GM12878 (cell line): ENCODE results near the gene COQ8B. TPM values are rescaled to one million over a fixed set of nuclear protein-coding genes. Genes with fewer than 3 reads are reported as not detected.

ENCODE experiments used
- ATAC-seq: fragments of 200-7000 bp; cut with Tn5 transposase; 3 replicates; pipeline ENCODE4 v1.9.1; 2020; ENCODE audit warnings: mild to moderate bottlenecking, moderate library complexity
- BruUV-seq: library from RNA; stranded (reverse); fragments of 400-500 nt; replicated peaks from 2 replicates; lab custom pipeline; 2021; lab: Mats Ljungman, UMichigan
- CTCF ChIA-PET: fragments of 300-600 bp; sonication (Branson Sonifier 250); formaldehyde crosslinking; extraction: SDS; loops from one replicate; lab custom pipeline; 2021; ENCODE audit warnings: inconsistent platforms; lab: Yijun Ruan, JAX
- POLR2A ChIA-PET: fragments of 350-600 bp; formaldehyde crosslinking; extraction: SDS; loops from one replicate; lab custom pipeline; 2021; ENCODE audit warnings: inconsistent platforms; lab: Charles Lee
- RAD21 ChIA-PET: fragments of 300-600 bp; sonication (Branson Sonifier 250); formaldehyde crosslinking; loops from one replicate; lab custom pipeline; 2023; ENCODE audit warnings: antibody characterized with exemption; ENCODE audit not compliant: unreplicated experiment; lab: Charles Lee
- SMC1A ChIA-PET: fragments of 300-600 bp; sonication (Branson Sonifier 250); formaldehyde crosslinking; loops from one replicate; lab custom pipeline; 2023; ENCODE audit not compliant: unreplicated experiment, uncharacterized antibody; lab: Charles Lee
- DNase-seq: peaks from one replicate; pipeline ENCODE4 v3.0.0-alpha.2; 2011; ENCODE audit warnings: low read depth, low spot score
- FAIRE-seq: peaks from 3 replicates; lab custom pipeline; 2011; peaks lifted over from hg19 to GRCh38; lab: Jason Lieb, UNC
- H2AFZ ChIP-seq: 2 replicates; pipeline ENCODE4 v1.6.0; 2011; ENCODE audit warnings: low read depth, low read length, control low read depth; ENCODE audit not compliant: control insufficient read depth
- H3K27ac ChIP-seq: 2 replicates; pipeline ENCODE4 v1.5.1; 2011; ENCODE audit warnings: control low read depth; ENCODE audit not compliant: control insufficient read depth, insufficient read depth
- H3K27me3 ChIP-seq, 2 experiments: replicated peaks in 1 of 2; 2 replicates each; pipeline versions ENCODE4 v1.6.0 to v1.6.1; 2011; ENCODE audit warnings: low read length in 1 of 2; ENCODE audit not compliant: control insufficient read depth in 2 of 2, insufficient read depth in 2 of 2
- H3K36me3 ChIP-seq, 2 experiments: 2 replicates each; pipeline ENCODE4 v1.5.1; 2011; ENCODE audit warnings: low read length in 1 of 2; ENCODE audit not compliant: control insufficient read depth in 2 of 2, insufficient read depth in 2 of 2
- H3K4me1 ChIP-seq: 2 replicates; pipeline ENCODE4 v1.6.1; 2011; ENCODE audit warnings: mild to moderate bottlenecking, low read length, moderate library complexity, mixed read lengths; ENCODE audit not compliant: control insufficient read depth, insufficient read depth
- H3K4me2 ChIP-seq: 2 replicates; pipeline ENCODE4 v1.6.0; 2011; ENCODE audit warnings: control low read depth; ENCODE audit not compliant: control insufficient read depth, insufficient read depth
- H3K4me3 ChIP-seq: fragments of 200-600 bp; sonication (generic); 2 replicates; pipeline ENCODE4 v1.5.1; 2016
- H3K79me2 ChIP-seq: 2 replicates; pipeline ENCODE4 v1.6.0; 2011; ENCODE audit warnings: low read length; ENCODE audit not compliant: control insufficient read depth, insufficient read depth
- H3K9ac ChIP-seq: 2 replicates; pipeline ENCODE4 v1.8.0; 2011; ENCODE audit warnings: low read length, control low read depth, mixed read lengths; ENCODE audit not compliant: control insufficient read depth, insufficient read depth
- H3K9me3 ChIP-seq: replicated peaks from 3 replicates; pipeline ENCODE4 v1.5.1; 2011; ENCODE audit warnings: mild to moderate bottlenecking, low read length; ENCODE audit not compliant: control insufficient read depth, insufficient read depth
- H4K20me1 ChIP-seq: 2 replicates; pipeline ENCODE4 v1.6.0; 2011; ENCODE audit not compliant: control insufficient read depth, insufficient read depth
- BRCA1 ChIP-seq: IDR thresholded peaks from 2 replicates; pipeline ENCODE4 v1.6.1; 2011; ENCODE audit warnings: low read depth, low read length, improper control_type of control experiment
- CUX1 ChIP-seq: IDR thresholded peaks from 2 replicates; pipeline ENCODE4 v1.6.1; 2012; ENCODE audit warnings: improper control_type of control experiment, low read depth, low read length; ENCODE audit not compliant: insufficient replicate concordance
- ESRRA ChIP-seq: IDR thresholded peaks from 2 replicates; pipeline ENCODE4 v1.6.1; 2012; ENCODE audit warnings: mild to moderate bottlenecking, low read length, improper control_type of control experiment
- NRF1 ChIP-seq: conservative IDR thresholded peaks from 2 replicates; pipeline ENCODE4 v1.6.1; 2011; ENCODE audit warnings: mild to moderate bottlenecking, low read depth, low read length, improper control_type of control experiment
- POLR2A ChIP-seq: IDR thresholded peaks from 2 replicates; pipeline ENCODE4 v1.6.1; 2011; ENCODE audit warnings: low read depth, mild to moderate bottlenecking, low read length
- POLR2AphosphoS2 ChIP-seq: IDR thresholded peaks from 2 replicates; pipeline ENCODE4 v1.6.1; 2011; ENCODE audit warnings: low read depth, mild to moderate bottlenecking, low read length, improper control_type of control experiment, moderate library complexity
- RB1 ChIP-seq: fragments of 450-650 bp; formaldehyde crosslinking; IDR thresholded peaks from 2 replicates; pipeline ENCODE4 v1.6.1; 2017; ENCODE audit warnings: mild to moderate bottlenecking, borderline replicate concordance
- RCOR1 ChIP-seq: conservative IDR thresholded peaks from 2 replicates; pipeline ENCODE4 v1.6.1; 2012; ENCODE audit warnings: low read depth, low read length, improper control_type of control experiment
- SMC3 ChIP-seq: IDR thresholded peaks from 2 replicates; pipeline ENCODE4 v1.6.1; 2011; ENCODE audit warnings: low read length, improper control_type of control experiment, borderline replicate concordance
- STAT1 ChIP-seq: fragments of 450-650 bp; conservative IDR thresholded peaks from 2 replicates; pipeline ENCODE4 v1.6.1; 2014; ENCODE audit warnings: antibody characterized with exemption, mild to moderate bottlenecking
- ZNF217 ChIP-seq: fragments of 450-650 bp; IDR thresholded peaks from 2 replicates; pipeline ENCODE4 v1.6.1; 2017; ENCODE audit warnings: antibody characterized with exemption, mild to moderate bottlenecking
- ZNF384 ChIP-seq: IDR thresholded peaks from 2 replicates; pipeline ENCODE4 v1.6.1; 2012; ENCODE audit warnings: low read depth, mild to moderate bottlenecking, low read length, improper control_type of control experiment, borderline replicate concordance
- ZNF592 ChIP-seq: fragments of 450-650 bp; IDR thresholded peaks from 2 replicates; pipeline ENCODE4 v1.6.1; 2017; ENCODE audit warnings: mild to moderate bottlenecking, moderate library complexity
- WGBS: methylation state at CpG from one replicate; pipeline ENCODE4 v1.1.6; 2016; ENCODE audit warnings: low lambda C conversion rate; ENCODE audit not compliant: insufficient replicate concordance, insufficient coverage; ENCODE audit errors: missing lambda C conversion rate; 5-methylcytosine and 5-hydroxymethylcytosine counted together
- in situ Hi-C: fragments of 300-500 bp; cut with MboI; formaldehyde crosslinking; loops from 9 replicates; pipeline ENCODE4 v1.14.3; 2018; ENCODE audit warnings: mixed read lengths
- intact Hi-C: fragments of 100-400 bp; cut with micrococcal nuclease; formaldehyde crosslinking; loops from one replicate; pipeline ENCODE4 v1.14.2; 2022; ENCODE audit not compliant: unreplicated experiment
- polyA plus RNA-seq, 11 experiments: library from polyadenylated mRNA; depleted of rRNA in 4 of 11; unstranded in 6 of 11; stranded (reverse) in 5 of 11; fragments of >200 nt; fragmentation: Nextera tagmentation in 4 of 11; fragmentation: Illumina TruSeq in 1 of 11; extraction: Ambion mirVana in 4 of 11; extraction: Trizol in 1 of 11; gene quantifications; 1 replicate in 1 of 11; 2 replicates in 10 of 11; pipeline versions ENCODE4 v1.2.1 to v1.2.3, GENCODE V29; 2011 to 2016; ENCODE audit warnings: inconsistent platforms in 2 of 11, missing spikeins in 2 of 11, low read depth in 1 of 11
- total RNA-seq, 4 experiments: library from RNA; depleted of rRNA in 3 of 4; stranded (reverse); fragments of >200 nt in 3 of 4; fragmentation: Illumina TruSeq in 1 of 4; extraction: Trizol in 1 of 4; gene quantifications; 2 replicates each; pipeline versions ENCODE4 v1.2.1 to v1.2.3, GENCODE V29; 2013 to 2021

Gene COQ8B
- total and polyA plus RNA-seq, 10 of the 15 experiments (the other 5 are each of a cell fraction or from before 2014, with no cell fraction given) = 0.39 to 37.1 (median 16.8) TPM

GRCh38 chr19:40750874-40751537 is 34.3 kb upstream of the COQ8B start, which contains the start of gene SNRPA:
Gene SNRPA, plus strand, starts transcription at chr19:40751203. Its CDS starts 206 bp downstream, at chr19:40751409.
- H3K79me2 ChIP-seq = peaks cover 73% of the 10 kb centered on the region
- H3K4me1 ChIP-seq = peaks cover 24% of the 10 kb centered on the region
- peak; percentile 81 for ATAC-seq
- peak within 1 kb of the TSS; percentile 99 for H3K9ac ChIP-seq
- H3K9me3 ChIP-seq = no peaks in the 10 kb centered on the region
- H2AFZ ChIP-seq = peak within 1 kb of the TSS; percentile 73
- ChIA-PET RAD21 (interaction anchor here (0.8 to 16.3 kb wide), 13 partner anchors 25 to 513 kb away, joined by 3 to 291 read pairs (median 8); partner anchors contain the start of genes COQ8B, EGLN2, ITPKC and MIA), SMC1A (interaction anchor here (0.9 to 13.2 kb wide), 8 partner anchors 9 to 88 kb away, joined by 3 to 256 read pairs (median 10); partner anchors contain the start of genes COQ8B, EGLN2, ITPKC and MIA), CTCF (interaction anchor here (0.6 to 9.0 kb wide), 9 partner anchors 26 to 802 kb away, joined by 3 to 72 read pairs (median 5); partner anchors contain the start of genes COQ8B, EGLN2, ITPKC and RAB4B), POLR2A (interaction anchor here (0.6 to 9.5 kb wide), 13 partner anchors 9 to 308 kb away, joined by 3 to 331 read pairs (median 6); partner anchors contain the start of genes COQ8B, EGLN2, ITPKC and MIA)
- H3K4me3 ChIP-seq = peak within 1 kb of the TSS; percentile 94
- H3K27me3 ChIP-seq = no peaks in the 10 kb centered on the region
- H3K36me3 ChIP-seq = peaks cover 0 to 7% of the 10 kb centered on the region in 2 experiments; a peak in 1 of 4 replicates
- no TSS peak for BruUV-seq
- peak; percentile 92 for DNase-seq
- peak within 1 kb of the TSS; percentile 88 for H3K4me2 ChIP-seq
- intact Hi-C loops = loop anchor here (1.0 to 5.0 kb wide), 4 partner anchors 26 to 89 kb away; partner anchors contain the start of genes COQ8B and ITPKC
- FAIRE-seq = no peak
- under 1% methylated on average over 46 of the region's 46 CpGs for WGBS
- in situ Hi-C loops = no loop called here
- peaks cover 7% of the 10 kb centered on the region for H4K20me1 ChIP-seq
- peak within 1 kb of the TSS; percentile 98 for H3K27ac ChIP-seq
- TF ChIP-seq ZNF217 = no peak
- TF ChIP-seq ZNF384 = peak; percentile 26; the same call in 1 of the 2 replicates
- peak; percentile 81; the same call in 1 of the 2 replicates for TF ChIP-seq POLR2AphosphoS2
- TF ChIP-seq CUX1 = no peak
- peak; percentile 56; the same call in 1 of the 2 replicates for TF ChIP-seq ESRRA
- no peak for TF ChIP-seq NRF1
- TF ChIP-seq ZNF592 = no peak
- TF ChIP-seq RB1 = no peak; the same call in none of the 2 replicates
- TF ChIP-seq BRCA1 = no peak
- 0 out of 2 replicates have a peak, but pooled peaks have one; percentile 33 for TF ChIP-seq STAT1
- TF ChIP-seq RCOR1 = no peak
- TF ChIP-seq SMC3 = no peak
- peak; percentile 72 for TF ChIP-seq POLR2A
